GM19023 (cell line): ENCODE data around the gene MED26.

Experiments
- ATAC-seq: cut with Tn5 transposase; IDR thresholded peaks from one replicate; pipeline ENCODE4 v1.9.1; 2021; ENCODE audit warnings: mild to moderate bottlenecking, moderate library complexity; ENCODE audit not compliant: unreplicated experiment

MED26 gene

GRCh38 chr19:16618248-16618647 is 9.8 kb downstream of the MED26 start:
- no peak for ATAC-seq

GRCh38 chr19:16615808-16616207 is 12.2 kb downstream of the MED26 start:
- no peak for ATAC-seq

GRCh38 chr19:16614941-16615340 is 13.1 kb downstream of the MED26 start:
- no peak for ATAC-seq

- no peak for ATAC-seq
Measured at GRCh38 chr19:16613841-16614240, 14.2 kb downstream of the MED26 start.

- ATAC-seq = no peak
Measured at GRCh38 chr19:16612636-16613035, 15.4 kb downstream of the MED26 start.

- no peak for ATAC-seq
Measured at GRCh38 chr19:16611121-16611520, 16.9 kb downstream of the MED26 start.

GRCh38 chr19:16609511-16610200 is 18.3 kb downstream of the MED26 start:
- ATAC-seq = no peak

- no peak for ATAC-seq
Measured at GRCh38 chr19:16608290-16608739, 19.7 kb downstream of the MED26 start.

- ATAC-seq = no peak
Measured at GRCh38 chr19:16607819-16608218, 20.2 kb downstream of the MED26 start.

GRCh38 chr19:16605553-16605994 is 22.4 kb downstream of the MED26 start:
- ATAC-seq = no peak

- ATAC-seq = no peak
Measured at GRCh38 chr19:16605115-16605514, 22.9 kb downstream of the MED26 start.

- ATAC-seq = no peak
Measured at GRCh38 chr19:16604615-16605014, 23.4 kb downstream of the MED26 start.

GRCh38 chr19:16603090-16603489 is 24.9 kb downstream of the MED26 start:
- ATAC-seq = no peak

GRCh38 chr19:16601378-16602052 is 26.5 kb downstream of the MED26 start:
- no peak for ATAC-seq

GRCh38 chr19:16600824-16601223 is 27.2 kb downstream of the MED26 start:
- no peak for ATAC-seq

- no peak for ATAC-seq
Measured at GRCh38 chr19:16599655-16600346, 28.2 kb downstream of the MED26 start.

- no peak for ATAC-seq
Measured at GRCh38 chr19:16598848-16599247, 29.2 kb downstream of the MED26 start.

- ATAC-seq = no peak
Measured at GRCh38 chr19:16596399-16596798, 31.6 kb downstream of the MED26 start.

GRCh38 chr19:16595097-16595496 is 32.9 kb downstream of the MED26 start:
- ATAC-seq = no peak

GRCh38 chr19:16594681-16595091 is 33.3 kb downstream of the MED26 start:
- ATAC-seq = no peak

- ATAC-seq = no peak
Measured at GRCh38 chr19:16594131-16594586, 33.8 kb downstream of the MED26 start.

GRCh38 chr19:16593181-16593580 is 34.8 kb downstream of the MED26 start:
- ATAC-seq = no peak
